Activated naive CD8-positive, alpha-beta T cell treated with anti-CD3 and anti-CD28 coated beads, Interleukin-2, amount 50 U/mL, for 16 hours (primary cell): ENCODE measurements around the gene HTR2B.
"Not testable (repeated sequence)": the region's sequence is repeated elsewhere in the genome, so short reads cannot be mapped to it uniquely, and the experiment has no call there.

Experiments used
- DNase-seq: peaks from one replicate; pipeline ENCODE4 v3.0.0-alpha.2; 2020; ENCODE audit warnings: low read depth, low spot score

HTR2B gene

DNA sequence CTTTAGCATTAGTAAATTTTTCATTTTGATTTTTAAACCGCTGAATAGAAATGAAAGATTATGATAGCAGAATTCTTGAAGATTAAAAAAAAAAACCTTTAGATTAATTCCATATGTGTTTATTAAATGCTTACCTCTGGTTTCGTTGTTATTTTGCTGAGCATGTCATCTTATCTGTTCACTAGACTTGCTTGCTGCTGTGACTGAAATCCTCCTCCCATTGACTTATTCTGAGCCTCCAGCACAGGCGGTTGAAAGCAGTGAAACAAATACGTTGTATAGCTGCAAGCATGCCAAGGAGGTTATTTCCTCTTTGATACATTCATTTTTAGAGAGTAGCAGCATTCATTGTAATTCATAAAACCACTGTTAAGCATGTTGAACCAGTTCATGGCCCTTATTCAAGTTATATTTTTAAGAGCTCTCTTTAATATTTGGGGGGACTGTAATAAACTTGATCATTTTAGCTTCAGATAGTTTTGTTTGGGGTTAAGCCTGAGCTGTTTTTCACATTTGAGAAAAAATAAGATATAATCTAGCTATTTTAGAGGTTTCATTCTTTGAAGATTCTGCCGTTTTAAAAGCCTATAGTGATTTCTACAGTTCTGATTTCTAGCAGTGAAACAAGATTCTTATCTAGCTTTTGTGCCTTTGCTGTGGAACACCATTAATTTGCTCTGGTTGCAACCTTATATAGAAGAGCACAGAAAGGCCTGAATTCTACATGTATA is at the start of gene HTR2B:
HTR2B (minus strand) TSS at position 205 of the 731 bp plus-strand sequence. CDS start 1,278 bp downstream, outside the sequence.
- DNase-seq = no peak

DNA sequence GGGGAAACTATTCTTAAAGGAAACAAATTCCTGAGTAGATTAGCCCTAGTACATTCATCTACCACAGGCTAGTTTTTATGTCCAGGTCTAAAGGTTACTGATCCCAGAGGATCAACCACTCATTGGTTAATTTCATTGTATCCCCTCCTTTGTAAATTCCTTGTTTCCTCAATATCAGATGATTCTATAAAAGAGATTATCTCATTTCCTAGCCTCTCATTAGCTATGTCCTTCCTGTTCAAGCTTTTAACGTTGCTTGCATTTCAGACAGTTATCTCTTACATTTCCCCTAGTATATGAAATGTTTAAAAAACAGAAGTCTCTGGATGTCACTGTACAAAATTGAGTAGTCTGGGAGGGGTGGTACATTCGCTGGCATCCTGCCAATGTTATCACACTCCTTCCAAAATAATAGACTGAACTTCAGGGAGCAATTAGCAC is 49.4 kb upstream of the HTR2B start:
- DNase-seq = no peak

DNA sequence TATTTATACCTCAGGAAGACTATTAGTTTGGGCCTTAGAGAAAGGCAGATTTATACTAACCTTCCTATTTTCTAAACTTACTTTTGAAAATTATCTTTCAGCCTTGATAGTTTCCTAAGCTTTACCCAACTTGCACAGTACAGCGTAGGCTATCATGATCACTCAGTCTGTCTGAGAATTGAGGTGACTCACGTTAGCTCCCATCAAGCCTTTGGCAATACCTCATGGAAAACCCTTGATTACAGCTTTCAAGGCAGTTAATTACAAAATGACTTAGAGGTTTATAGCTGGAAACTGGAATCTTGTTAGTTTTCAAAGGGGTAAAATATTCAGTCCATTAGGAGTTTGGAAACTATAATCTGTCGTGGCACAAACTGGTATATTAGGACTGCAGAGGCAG is 47.2 kb upstream of the HTR2B start:
- no peak for DNase-seq

DNA sequence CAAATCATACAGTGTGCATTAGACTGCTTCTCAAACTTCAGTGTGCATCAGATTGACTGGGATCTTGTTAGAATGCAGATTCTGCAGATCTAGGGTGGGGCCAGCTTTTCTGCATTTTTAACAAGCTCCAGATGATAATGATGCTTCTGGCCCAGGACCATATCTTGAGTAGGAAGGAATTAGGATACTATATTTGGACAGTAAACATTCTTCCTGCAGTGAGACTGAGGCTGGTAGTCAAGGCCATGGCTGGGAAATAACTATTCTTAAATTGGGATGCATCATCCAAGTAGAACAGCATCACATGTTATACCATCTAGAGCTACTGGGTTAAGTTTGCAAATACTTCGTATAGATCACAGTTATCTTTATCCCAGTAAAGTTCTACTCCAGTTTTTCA is 45.2 kb upstream of the HTR2B start:
- no peak for DNase-seq

DNA sequence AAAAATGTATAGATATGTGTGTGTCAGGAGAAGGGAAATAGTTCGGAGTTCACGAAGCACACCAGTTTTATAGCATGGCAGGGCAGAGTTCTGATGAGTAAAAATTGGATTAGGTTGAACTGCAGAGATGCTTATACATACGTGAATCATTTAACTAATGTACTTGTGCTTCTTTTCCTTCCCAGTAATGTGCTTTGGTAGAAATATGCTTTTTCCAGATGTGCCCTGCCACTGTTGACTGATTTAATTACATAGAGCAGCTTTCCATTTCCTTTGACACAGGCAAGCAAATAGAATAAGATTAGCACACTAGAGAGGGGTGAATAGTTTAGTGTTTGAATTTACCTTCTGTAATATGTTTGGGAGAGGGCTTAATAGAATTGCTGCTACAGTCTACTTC is 44.6 kb upstream of the HTR2B start:
- no peak for DNase-seq

DNA sequence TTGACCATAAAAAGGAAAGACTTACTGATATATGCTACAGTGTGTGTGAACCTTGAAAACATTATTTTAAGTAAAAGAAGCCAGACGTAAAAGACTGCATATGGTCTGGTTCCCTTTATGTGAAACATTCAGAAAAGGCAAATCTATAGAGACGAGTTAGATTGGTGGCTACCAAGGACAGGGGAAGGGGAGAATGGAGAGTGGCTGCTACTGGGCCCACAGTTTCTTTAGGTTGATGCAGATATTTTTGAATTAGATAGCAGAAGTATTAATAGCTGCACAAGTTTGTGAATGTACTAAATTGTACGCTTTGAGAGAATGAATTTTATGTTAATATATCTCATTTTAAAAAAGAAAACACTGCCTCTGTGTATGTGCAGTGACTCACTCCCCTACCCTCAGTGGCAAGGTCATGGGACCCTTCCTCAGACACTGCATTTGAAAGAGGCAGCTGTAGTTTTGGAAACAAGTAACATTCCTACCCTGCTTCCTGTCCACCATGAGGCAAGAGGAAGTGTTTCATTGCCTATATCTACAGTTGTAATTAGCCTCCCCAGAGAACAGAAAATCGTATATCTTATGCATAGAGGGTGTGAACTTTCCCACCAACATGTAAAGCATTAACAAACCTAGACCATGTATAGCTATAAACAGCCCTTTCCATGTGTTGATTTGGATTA is 43.8 kb upstream of the HTR2B start:
- no peak for DNase-seq

DNA sequence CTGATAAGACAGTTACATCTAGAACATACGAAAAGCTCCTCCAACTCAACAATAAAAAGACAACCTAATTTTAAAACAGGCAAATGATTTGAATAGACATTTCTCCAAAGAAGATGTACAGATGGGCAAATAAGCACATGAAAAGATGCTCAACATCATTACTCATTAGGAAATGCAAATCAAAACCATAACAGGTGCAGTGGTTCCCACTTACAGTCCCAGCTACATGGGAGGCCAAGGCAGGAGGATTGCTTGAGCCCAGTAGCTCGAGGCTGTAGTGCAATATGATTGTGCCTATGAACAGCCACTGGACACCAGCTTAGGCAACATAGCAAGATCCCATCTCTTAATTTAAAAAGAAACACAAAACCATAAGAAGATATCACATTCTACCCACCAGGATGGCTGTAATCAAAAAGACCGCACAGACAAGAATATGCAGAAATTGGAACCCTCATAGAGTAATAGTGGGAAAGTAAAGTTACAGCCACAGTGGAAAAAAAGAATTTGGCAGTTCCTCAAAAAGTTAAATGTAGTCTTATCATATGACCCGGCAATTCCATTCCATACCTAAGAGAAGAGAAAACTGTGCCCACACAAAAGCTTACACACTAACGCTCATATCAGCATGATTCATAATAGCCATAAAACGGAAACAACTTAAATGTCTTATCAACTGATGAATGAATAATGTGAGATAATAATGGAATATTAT is 43.1 kb upstream of the HTR2B start:
- no peak for DNase-seq

DNA sequence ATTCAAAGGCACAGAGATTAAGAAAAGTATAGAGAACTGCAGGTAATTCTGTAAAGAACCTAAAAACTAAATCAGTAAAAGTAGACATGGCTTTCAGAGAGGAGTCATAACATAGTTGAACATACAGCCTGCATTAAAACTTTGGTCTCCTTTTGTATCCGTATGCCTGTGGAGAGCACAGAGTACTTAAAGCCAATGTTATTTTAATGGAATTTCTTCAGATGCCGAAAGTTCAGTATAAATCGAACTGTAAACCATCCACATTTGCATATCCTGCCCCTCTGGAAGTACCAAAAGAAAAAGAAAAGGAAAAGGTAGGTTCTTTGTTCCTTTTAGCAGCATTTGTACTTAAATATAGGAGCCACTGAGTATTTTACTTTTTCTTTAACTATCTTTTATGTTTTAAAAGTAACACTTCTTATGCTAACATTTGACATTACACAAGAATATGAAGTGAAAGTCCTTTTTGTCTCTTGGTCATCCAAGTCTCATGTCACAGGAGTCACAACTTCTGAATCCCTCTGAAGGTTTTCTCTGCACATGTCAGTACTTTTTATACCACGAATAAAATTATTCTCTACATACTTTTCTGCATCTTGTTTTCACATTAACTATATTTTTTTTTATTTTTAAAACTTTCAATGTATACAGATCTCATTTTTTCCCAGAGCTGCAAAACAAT is 38.7 kb upstream of the HTR2B start:
- no peak for DNase-seq

DNA sequence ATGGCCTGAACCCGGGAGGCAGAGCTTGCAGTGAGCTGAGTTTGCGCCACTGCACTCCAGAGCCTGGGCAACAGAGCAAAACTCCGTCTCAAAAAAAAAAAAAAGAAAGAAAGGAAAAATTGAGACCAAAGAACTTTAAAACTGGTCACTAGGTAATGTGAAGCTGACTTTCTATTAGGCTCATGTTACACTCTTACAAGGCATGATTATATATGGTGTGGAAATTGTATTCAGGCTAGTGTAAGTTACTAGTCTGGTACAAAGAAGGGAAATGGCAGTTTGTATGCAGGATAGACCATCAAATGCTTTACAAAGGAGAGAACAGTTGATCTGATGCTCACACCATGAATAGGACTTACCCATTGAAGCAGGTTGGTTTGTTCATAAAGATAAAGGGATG is 38.2 kb upstream of the HTR2B start:
- no peak for DNase-seq

DNA sequence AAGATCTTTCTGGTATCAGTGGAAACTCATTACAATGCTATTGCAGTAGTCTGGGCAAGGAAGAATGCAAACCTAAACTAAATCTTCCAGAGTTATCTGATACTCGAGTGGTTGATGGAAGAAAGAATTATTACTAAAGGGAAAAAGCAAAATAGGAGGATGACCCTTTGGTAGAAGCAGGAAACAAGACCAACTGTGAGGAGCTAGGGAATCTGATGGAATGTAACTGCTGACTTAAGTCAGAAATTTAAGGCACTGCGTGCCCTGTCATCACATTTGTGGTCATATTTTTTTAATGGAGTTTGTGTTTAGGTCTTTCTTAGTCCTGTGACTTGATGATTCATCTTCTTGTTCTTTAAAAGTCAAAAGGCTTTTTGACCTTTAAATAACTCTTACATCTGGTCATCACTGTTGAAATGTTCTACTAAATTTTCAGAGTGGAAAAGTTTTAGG is 37.1 kb upstream of the HTR2B start:
- no peak for DNase-seq

DNA sequence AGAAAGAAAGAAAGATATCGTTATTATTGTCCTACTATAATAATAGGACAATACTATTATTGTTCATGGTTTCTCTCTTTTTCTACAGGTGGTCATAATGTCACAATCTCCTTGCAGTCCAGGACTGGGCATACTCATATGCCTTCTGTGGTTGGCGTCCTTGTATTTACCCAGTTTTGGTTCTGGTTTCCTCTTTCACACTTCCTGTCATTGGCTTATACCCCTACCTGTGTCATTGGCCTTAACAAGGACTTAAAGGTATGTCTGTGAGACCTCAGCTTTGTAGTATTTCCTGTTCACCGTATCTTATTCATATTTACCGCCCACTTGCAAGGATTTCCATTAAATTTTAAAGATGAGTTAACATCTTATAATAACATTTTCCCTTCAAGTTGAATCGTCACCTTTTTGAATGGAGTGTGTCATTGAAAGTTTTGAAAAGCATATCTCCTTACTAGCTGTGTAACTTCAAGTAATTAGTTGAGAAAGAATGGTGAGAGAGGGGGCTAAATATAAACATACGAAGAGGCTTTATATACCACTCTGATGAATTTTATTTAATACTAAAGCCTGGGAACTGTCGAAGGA is 36.5 kb upstream of the HTR2B start:
- no peak for DNase-seq

DNA sequence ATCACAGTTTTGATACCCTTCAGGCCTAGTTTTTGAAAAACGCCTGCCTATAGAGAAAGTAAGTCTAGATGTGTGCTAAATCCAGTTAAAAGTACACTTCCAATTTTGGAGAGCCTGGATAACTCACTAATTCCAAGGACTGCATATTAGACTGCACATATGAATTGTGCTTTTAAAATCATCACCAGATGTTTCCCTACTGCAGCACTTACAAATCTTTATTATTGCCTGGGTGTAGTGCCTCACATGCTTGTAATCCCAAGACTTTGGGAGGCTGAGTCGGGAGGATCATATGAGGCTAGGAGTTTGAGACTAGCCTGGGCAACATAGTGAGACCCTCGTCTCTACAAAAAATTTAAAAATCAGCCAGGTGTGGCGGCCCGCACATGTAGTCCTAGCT is 35.9 kb upstream of the HTR2B start:
- DNase-seq = no peak

DNA sequence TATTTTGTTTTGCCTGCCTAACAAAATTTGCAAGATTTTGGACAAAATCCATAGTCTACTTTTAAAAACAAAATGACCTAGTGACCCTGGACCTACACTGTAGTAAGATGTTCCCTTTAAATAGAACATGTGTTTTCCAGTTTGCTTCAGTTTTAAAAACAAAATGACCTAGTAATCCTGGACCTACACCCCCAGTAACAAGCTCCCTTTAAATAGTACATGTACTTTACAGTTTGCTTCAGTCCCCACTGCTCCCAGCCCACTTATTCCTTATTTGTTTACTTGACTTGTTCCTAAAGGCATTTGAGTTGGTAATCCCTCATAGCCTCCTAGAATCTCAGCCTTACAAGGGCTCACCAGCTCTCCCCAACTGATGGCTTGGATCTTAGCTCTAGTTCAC is 34.5 kb upstream of the HTR2B start:
- DNase-seq = no peak

DNA sequence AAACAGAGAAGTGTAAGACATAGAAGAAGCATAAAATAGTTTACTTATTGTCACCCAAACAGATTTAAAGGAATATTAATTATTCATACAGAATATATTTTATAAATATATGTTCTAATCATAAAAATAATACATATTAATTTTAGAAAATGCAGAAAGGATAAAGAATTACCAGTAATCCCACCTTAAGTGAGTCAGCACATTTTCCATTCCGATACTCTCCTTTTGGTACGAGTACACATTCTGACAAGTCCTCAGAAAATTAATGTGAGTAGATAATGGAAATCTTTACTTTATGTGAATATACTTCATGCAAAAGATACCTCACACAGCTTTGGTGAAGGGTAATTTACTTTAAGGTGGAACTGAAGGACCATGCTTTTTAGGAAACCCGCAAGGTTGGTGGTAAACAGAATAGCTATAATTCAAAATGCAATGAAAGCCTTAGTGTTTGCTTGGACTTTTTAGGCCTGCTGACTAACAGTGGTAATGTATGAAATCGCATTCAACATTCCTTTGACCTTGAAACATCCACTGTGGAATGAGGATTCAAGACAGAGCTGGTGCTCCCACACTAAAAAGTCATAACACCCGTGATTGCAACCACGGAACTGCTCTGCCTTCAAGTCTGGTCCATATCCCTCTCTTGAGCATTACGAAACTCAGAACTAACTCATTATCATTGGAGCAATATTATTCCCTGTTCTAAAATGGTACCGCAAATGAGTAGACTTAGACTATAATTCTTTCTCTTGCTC is 28.1 kb upstream of the HTR2B start:
- no peak for DNase-seq

DNA sequence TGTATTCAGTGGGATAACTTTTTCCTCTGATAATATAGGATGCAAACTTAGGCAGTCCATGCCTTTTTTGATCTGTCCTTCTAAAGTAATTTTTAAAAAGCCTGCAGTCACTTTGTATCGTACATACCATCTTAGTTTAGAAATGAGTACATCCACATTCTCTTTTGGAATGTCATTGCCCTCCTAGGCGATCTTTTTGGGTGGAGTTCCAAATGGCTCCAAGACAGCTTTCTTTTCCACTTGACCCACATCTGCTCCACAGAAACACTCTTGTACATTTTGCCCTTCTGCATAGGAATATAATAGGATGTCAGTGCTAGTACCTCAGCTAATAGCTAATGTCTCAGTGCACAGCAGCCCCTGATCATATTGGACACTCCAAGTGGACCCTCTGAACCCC is 21.8 kb upstream of the HTR2B start:
- DNase-seq = no peak

DNA sequence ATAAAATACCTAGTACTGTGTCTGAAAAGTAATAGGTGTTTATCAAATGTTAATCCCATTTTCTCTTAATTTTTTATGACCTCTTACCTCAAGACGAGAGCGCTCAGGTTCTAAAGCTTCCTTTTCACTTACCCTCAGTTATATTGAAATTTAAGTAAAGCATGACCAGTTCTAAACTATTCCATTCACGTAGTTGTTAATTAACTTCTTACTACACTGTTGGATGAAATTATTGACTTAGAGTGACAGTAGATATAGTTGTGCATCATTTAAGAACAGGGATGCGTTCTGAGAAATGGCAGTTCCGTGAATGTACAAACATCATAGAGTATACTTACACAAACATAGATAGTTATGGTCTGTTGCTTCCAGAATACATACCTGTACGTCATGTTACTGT is 20.1 kb upstream of the HTR2B start:
- no peak for DNase-seq

DNA sequence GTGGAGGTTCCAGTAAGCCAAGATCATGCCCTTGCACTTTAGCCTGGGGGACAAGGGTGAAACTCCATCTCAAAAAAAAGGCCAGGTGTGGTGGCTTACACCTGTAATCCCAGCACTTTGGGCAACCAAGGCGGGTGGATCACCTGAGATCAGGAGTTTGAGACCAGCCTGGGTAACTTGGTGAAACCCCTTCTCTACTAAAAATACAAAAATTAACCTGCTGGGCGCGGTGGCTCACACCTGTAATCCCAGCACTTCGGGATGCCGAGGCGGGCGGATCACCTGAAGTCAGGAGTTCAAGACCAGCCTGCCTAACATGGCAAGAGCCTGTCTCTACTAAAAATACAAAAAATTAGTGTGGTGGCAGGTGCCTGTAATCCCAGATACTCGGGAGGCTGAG is 16.0 kb upstream of the HTR2B start:
- not testable (repeated sequence) for DNase-seq

DNA sequence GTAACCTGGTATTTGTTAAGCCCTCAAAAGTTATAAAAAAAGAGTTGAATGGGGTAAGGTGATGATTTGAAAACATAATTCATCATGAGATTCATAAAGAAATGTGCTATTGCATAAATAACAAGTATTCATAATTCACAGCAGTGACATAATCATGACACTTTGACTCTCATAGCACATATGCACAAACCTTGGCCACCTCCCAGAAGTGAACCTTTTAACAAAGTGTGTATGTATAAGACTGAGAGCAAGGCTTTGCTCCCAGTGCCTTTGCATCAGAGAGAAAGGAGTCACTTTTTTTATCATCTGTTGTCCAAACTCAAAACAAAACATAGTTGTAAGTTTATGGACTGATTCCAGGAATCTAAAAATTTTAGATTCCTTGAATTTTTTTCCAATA is 15.0 kb upstream of the HTR2B start:
- no peak for DNase-seq

DNA sequence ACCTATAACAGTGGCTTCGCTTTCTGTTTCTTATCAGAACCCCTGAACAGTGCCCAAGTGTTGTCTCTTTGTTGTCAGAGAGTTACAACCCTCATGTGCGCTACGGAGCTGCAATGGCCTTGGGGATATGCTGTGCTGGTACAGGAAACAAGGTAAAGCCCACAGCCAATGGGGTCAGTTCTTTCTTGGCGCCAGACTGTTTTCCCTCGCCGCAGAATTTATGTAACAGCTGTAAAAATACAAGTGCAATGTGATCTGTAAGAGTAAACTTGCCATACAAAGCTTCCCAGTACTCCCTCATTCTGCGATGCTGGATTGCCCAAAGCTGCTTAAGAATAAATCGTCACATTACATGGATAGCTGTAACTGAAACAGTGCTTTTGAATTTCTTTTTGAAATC is 13.9 kb upstream of the HTR2B start:
- no peak for DNase-seq

DNA sequence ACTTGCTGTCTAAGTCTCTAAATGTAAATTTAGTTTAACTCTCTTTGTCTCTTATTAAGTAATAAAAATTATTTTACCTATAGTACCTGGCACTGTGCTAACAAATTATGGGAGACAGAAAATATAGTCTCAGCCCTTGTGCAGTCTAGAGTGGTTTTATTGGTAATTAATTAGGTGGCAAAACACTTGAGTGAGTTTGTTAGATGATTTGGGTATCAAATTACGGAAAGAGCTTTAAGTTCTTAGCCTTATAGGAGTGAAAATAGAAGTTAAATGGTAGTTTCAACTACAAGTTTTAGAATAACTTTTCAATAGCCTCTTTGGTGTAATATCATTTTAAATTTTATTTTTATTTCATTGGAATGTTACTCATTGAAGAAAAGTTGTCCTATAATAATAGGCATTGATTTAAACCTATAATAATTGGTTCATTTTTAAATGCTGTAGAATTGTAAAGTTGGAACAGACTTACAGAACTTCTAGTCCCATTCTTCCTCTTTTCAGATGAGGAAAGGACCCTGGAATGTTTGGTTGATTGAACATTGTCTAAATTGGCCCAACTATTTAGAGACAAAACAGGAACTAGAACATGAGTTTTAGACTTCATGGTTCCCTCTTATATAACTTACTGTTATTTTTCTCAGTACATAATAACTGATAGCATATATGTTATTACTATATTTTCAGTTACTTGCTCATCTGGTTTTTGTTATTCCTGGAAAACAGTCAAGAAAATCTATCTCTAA is 10.2 kb upstream of the HTR2B start:
- no peak for DNase-seq
